Ovary (tissue), 10 donors: ENCODE data around the gene WNT11. TPM values are rescaled to one million over a fixed set of nuclear protein-coding genes. Genes with fewer than 3 reads are reported as not detected.
A peak's percentile ranks its signal among the peaks of the same experiment; 100 is the strongest.

Experiments used
- DNase-seq, 5 donors: peaks; one replicate each; pipeline ENCODE4 v3.0.0-alpha.2; 2019 to 2020
- H3K27ac ChIP-seq, 2 donors: fragments of 200-600 bp; one replicate each; pipeline versions ENCODE4 v1.5.1 to v1.8.0; 2019 to 2022
- H3K27me3 ChIP-seq: fragments of 200-600 bp; one replicate; pipeline ENCODE4 v1.8.0; 2022
- H3K36me3 ChIP-seq: fragments of 200-600 bp; sonication (generic); one replicate; pipeline ENCODE4 v1.5.1; 2019
- H3K4me1 ChIP-seq: one replicate; pipeline ENCODE4 v1.8.1; 2013; ENCODE audit warnings: mild to moderate bottlenecking, moderate library complexity; ENCODE audit not compliant: insufficient read depth
- H3K4me3 ChIP-seq: fragments of 200-600 bp; sonication (generic); one replicate; pipeline ENCODE4 v1.5.1; 2017
- H3K9me3 ChIP-seq, 2 donors: fragments of 200-600 bp in 1 of 2; sonication (generic) in 1 of 2; one replicate each; pipeline versions ENCODE4 v1.5.1 to v1.8.1; 2013 to 2019; ENCODE audit warnings: mild to moderate bottlenecking in 1 of 2, moderate library complexity in 1 of 2
- CTCF ChIP-seq, 3 donors: fragments of 450-650 bp in 2 of 3; fragments of 200-600 bp in 1 of 3; IDR thresholded peaks; one replicate each; pipeline versions ENCODE4 v1.5.1 to v1.8.0; 2016 to 2022; ENCODE audit warnings: antibody characterized with exemption in 3 of 3, mild to moderate bottlenecking in 1 of 3
- EP300 ChIP-seq: sonication (generic); formaldehyde crosslinking; IDR thresholded peaks from one replicate; pipeline ENCODE4 v1.6.1; 2017; ENCODE audit warnings: antibody characterized with exemption
- POLR2A ChIP-seq: fragments of 450-650 bp; IDR thresholded peaks from one replicate; pipeline ENCODE4 v1.6.1; 2017; ENCODE audit warnings: antibody characterized with exemption, mild to moderate bottlenecking, moderate library complexity
- WGBS, 3 donors: extraction: QIAGEN DNeasy Blood & Tissue Kit in 1 of 3; methylation state at CpG; one replicate each; pipeline versions ENCODE4 v1.1.5 to v1.1.7; 2013 to 2017; 5-methylcytosine and 5-hydroxymethylcytosine counted together
- intact Hi-C, 4 donors: fragments of 100-400 bp; cut with DNase I; formaldehyde crosslinking; loops; one replicate each; pipeline versions ENCODE4 v1.11.0 to v1.15.1; 2022 to 2023
- long read RNA-seq, 3 donors: library from polyadenylated mRNA in 2 of 3; unstranded in 2 of 3; transcript quantifications; one replicate each; pipeline ENCODE4 v2.0.0 and lab custom pipeline, GENCODE V29; 2021 to 2026
- polyA plus RNA-seq, 2 donors: library from polyadenylated mRNA; stranded (reverse); fragments of 200-250 nt in 1 of 2; fragments of 350-450 nt in 1 of 2; fragmentation: Illumina TruSeq in 1 of 2; extraction: RNeasy Lipid Tissue Mini Kit (QIAGEN cat#74804) in 1 of 2; gene quantifications; one replicate each; pipeline ENCODE4 v1.2.3, GENCODE V29; 2013 to 2014
- total RNA-seq, 7 donors: library from RNA; depleted of rRNA in 2 of 7; stranded (reverse); fragments of >200 nt in 2 of 7; fragmentation: NEBNext Ultra II Directional in 3 of 7; extraction: Animal tissue kit (Norgen Biotek cat#: 25700) in 3 of 7; gene quantifications; one replicate each; pipeline versions ENCODE4 v1.1.0 to v1.2.4, GENCODE V29; 2016 to 2023
- donor health status: DM: no; HTN: no; CAD: no; lungs with moderate emphysema.
- donor health status: DM: no; HTN: no; CAD: no.
- donor health status: Bipolar disorder and iron deficiency.
- donor health status: DM: yes; HTN: yes; CAD: no.
- donor health status: DM: no; HTN: no; CAD: no.
- donor health status: DM: yes; HTN: yes; CAD: no.

Gene WNT11
- 10 to 100 TPM in 1 of 7 donors, 1 to 10 TPM in 6; 2.2 to 16.4 (median 5.0) TPM for total RNA-seq
- 1 to 10 TPM; 1.1 to 1.9 TPM for polyA plus RNA-seq
- long read RNA-seq, donor 1, partial matches to known transcripts: 0 of 7 reads
- long read RNA-seq, donor 1, other reads (novel, unspliced or antisense): 3 of 7 reads
- long read RNA-seq, donor 2: 0 reads
- long read RNA-seq, donor 3, transcript WNT11-201 (5 exons, 1,930 nt): major isoform, 5 of 13 reads
- long read RNA-seq, donor 3, partial matches to known transcripts: 2 of 13 reads
- long read RNA-seq, donor 3, other reads (novel, unspliced or antisense): 6 of 13 reads

- intact Hi-C loops: loop anchor here (2.0 to 5.0 kb wide), 4 partner anchors 111 to 306 kb away; no protein-coding TSS in a partner anchor
Observed at GRCh38 chr11:76206327-76207081, at the start of gene WNT11. TSS of gene WNT11 (minus strand) at chr11:76206502. CDS start at chr11:76206407, 95 bp downstream.

DNA sequence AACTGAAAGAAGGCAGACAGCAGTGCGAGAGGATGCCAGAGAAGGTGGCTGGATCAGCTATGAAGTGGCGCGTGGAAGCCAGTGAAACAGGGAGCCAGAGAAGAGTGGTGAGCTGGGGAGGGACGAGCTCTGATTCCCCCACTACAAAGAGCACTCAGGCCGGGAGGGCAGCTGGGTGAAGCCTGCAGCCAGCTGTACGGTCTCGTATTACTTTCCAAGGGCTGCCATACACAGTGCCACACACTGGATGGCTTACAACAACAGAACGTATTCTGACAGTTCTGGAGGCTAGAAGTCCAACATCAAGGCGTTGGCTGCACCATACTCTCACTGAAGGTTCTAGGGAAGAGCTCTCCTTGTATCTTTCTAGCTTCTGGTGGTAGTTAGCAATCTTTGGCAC lies 47.1 kb upstream of the WNT11 start:
- Histone ChIP-seq H3K36me3 (no peaks in the 10 kb centered on the region), H3K9me3 (peaks cover 0 to 3% of the 10 kb centered on the region in 2 donors), H3K27me3 (no peaks in the 10 kb centered on the region), H3K27ac (no peak overlapping the region), H3K4me3 (no peak overlapping the region), H3K4me1 (no peaks in the 10 kb centered on the region)
- TF ChIP-seq CTCF (IDR thresholded peaks at IDR 0.05): no peak
- TF ChIP-seq POLR2A: no peak
- TF ChIP-seq EP300: no peak
- no peak for DNase-seq
- 76 to 81% (median 81%) methylated on average over 9 of the region's 9 CpGs for WGBS, 3 donors
- intact Hi-C loops: no loop called here

More at GRCh38 chr11:76206327-76207081, at the start of gene WNT11:
- no peaks in the 10 kb centered on the region for H3K9me3 ChIP-seq
- H3K4me3 ChIP-seq: peak within 1 kb of the TSS; percentile 31
- TF ChIP-seq CTCF (IDR thresholded peaks at IDR 0.05) (no peak), EP300 (no peak), POLR2A (no peak)
- H3K36me3 ChIP-seq: no peaks in the 10 kb centered on the region
- H3K4me1 ChIP-seq: peaks cover 15% of the 10 kb centered on the region
- peak; percentile 47 to 73 (median 61) for DNase-seq
- H3K27me3 ChIP-seq: no peaks in the 10 kb centered on the region
- no peak within 1 kb of the TSS for H3K27ac ChIP-seq
- 1% methylated on average over 56 to 80 of the region's 80 CpGs for WGBS, 3 donors

DNA sequence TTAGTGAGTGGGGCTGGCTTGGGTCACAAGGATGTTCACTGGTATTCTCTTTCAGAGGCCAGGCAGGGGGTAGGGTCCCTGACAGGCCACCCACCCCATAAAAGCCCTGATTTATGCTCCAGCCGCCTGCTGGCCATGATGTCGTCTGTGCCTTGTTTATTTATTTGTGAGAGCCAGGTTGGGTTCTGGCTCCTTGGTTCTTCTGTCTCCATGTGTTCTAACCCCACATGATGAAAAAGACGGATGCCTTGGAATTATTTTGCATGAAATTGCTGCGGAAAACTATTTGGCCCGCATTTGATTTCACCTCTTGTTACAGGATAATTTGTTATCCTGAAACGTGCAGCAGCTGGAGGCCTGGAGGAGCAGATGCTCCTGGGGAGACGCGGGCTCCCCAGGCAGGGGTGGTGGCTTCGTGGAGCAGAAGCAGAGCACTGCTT lies 46.3 kb upstream of the WNT11 start:
- H3K36me3 ChIP-seq: no peaks in the 10 kb centered on the region

More for the DNA sequence above, 46.3 kb upstream of the WNT11 start:
- no peaks in the 10 kb centered on the region for H3K27me3 ChIP-seq
- H3K27ac ChIP-seq: no peak overlapping the region
- H3K9me3 ChIP-seq: peaks cover 0 to 3% of the 10 kb centered on the region in 2 donors
- 28 to 37% (median 30%) methylated on average over 9 of the region's 9 CpGs for WGBS, 3 donors
- no peak for DNase-seq
- no peak for TF ChIP-seq POLR2A
- TF ChIP-seq CTCF (IDR thresholded peaks at IDR 0.05): no peak
- no peak for TF ChIP-seq EP300
- no peak overlapping the region for H3K4me3 ChIP-seq
- intact Hi-C loops: no loop called here
- H3K4me1 ChIP-seq: no peaks in the 10 kb centered on the region
